Neural cell (in vitro differentiated cells): Measurements from ENCODE around the gene C3orf62.

Experiments used
- EP300 ChIP-seq: fragments of 450-650 bp; conservative IDR thresholded peaks from 2 replicates; pipeline ENCODE4 v1.6.1; 2014; ENCODE audit warnings: antibody characterized with exemption, mild to moderate bottlenecking, moderate library complexity; ENCODE audit not compliant: poor library complexity, severe bottlenecking
- MXI1 ChIP-seq: fragments of 450-650 bp; conservative IDR thresholded peaks from 2 replicates; pipeline ENCODE4 v1.6.1; 2014; ENCODE audit warnings: antibody characterized with exemption, mild to moderate bottlenecking; ENCODE audit not compliant: poor library complexity, severe bottlenecking
- RAD21 ChIP-seq: fragments of 450-650 bp; conservative IDR thresholded peaks from 2 replicates; pipeline ENCODE4 v1.6.1; 2014; ENCODE audit warnings: antibody characterized with exemption, mild to moderate bottlenecking, moderate library complexity
- SMC3 ChIP-seq: fragments of 450-650 bp; conservative IDR thresholded peaks from 2 replicates; pipeline ENCODE4 v1.6.1; 2014; ENCODE audit warnings: antibody characterized with exemption, mild to moderate bottlenecking, moderate library complexity; ENCODE audit not compliant: poor library complexity
- TAF1 ChIP-seq: IDR thresholded peaks from 2 replicates; pipeline ENCODE4 v1.6.1; 2012; ENCODE audit warnings: low read depth
- TF ChIP-seq, protein P1 (sequence below): fragments of 450-650 bp; IDR thresholded peaks from 2 replicates; pipeline ENCODE4 v1.5.1; 2014; ENCODE audit warnings: antibody characterized with exemption, mild to moderate bottlenecking, moderate library complexity; ENCODE audit not compliant: poor library complexity, severe bottlenecking

DNA sequence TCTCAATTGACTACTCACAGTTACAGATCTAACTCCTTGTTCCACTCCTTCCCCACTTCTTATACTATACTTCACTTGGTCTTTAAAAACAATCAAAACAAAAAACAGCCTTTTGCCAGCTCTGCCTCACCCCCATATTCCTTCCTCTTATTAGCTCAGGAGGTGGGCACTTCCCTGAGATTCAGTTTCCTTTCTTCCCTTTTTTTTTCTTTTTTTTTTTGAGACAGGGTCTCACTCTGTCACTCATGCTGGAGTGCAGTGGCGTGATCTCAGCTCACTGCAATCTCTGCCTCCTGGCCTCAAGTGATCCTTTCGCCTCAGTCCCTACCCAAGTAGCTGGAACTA lies 6.9 kb downstream of the C3orf62 start:
- TF ChIP-seq RAD21: no peak
- TF ChIP-seq, protein P1, sequence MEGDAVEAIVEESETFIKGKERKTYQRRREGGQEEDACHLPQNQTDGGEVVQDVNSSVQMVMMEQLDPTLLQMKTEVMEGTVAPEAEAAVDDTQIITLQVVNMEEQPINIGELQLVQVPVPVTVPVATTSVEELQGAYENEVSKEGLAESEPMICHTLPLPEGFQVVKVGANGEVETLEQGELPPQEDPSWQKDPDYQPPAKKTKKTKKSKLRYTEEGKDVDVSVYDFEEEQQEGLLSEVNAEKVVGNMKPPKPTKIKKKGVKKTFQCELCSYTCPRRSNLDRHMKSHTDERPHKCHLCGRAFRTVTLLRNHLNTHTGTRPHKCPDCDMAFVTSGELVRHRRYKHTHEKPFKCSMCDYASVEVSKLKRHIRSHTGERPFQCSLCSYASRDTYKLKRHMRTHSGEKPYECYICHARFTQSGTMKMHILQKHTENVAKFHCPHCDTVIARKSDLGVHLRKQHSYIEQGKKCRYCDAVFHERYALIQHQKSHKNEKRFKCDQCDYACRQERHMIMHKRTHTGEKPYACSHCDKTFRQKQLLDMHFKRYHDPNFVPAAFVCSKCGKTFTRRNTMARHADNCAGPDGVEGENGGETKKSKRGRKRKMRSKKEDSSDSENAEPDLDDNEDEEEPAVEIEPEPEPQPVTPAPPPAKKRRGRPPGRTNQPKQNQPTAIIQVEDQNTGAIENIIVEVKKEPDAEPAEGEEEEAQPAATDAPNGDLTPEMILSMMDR: no peak
- TF ChIP-seq MXI1: no peak
- no peak for TF ChIP-seq TAF1
- no peak for TF ChIP-seq EP300
- no peak for TF ChIP-seq SMC3
